H1 (cell line): Measurements from ENCODE around the gene YAF2. TPM values are rescaled to one million over a fixed set of nuclear protein-coding genes. Genes with fewer than 3 reads are reported as not detected.

ENCODE experiments used
- FOSL1 ChIP-seq: IDR thresholded peaks from 2 replicates; pipeline ENCODE4 v1.6.1; 2011; ENCODE audit warnings: mild to moderate bottlenecking, low read depth, low read length, moderate library complexity; ENCODE audit not compliant: insufficient read depth
- SAP30 ChIP-seq: fragments of 300-600 bp; sonication (generic); IDR thresholded peaks from 2 replicates; pipeline ENCODE4 v1.7.1; 2012; ENCODE audit warnings: low read length, moderate library complexity, mild to moderate bottlenecking, inconsistent platforms; ENCODE audit not compliant: insufficient read depth, insufficient replicate concordance
- polyA plus RNA-seq, 7 experiments: library from polyadenylated mRNA; depleted of rRNA in 3 of 7; stranded (reverse) in 5 of 7; unstranded in 2 of 7; fragments of >200 nt in 5 of 7; fragments of 200-250 nt in 2 of 7; gene quantifications; 1 replicate in 5 of 7; 2 replicates in 1 of 7; 4 replicates in 1 of 7; pipeline versions ENCODE4 v1.2.1 to v1.2.3, GENCODE V29; 2011 to 2013; ENCODE audit warnings: missing spikeins in 2 of 7, mixed read lengths in 2 of 7
- total RNA-seq: library from RNA; stranded (reverse); fragmentation: NEBNext Ultra II Directional; extraction: Animal tissue kit (Norgen Biotek cat#: 25700); gene quantifications from 2 replicates; pipeline ENCODE4 v1.2.1, GENCODE V29; 2021

Gene YAF2
- total and polyA plus RNA-seq, 2 of the 8 experiments (the other 6 are each of a cell fraction or from before 2014, with no cell fraction given): 0.50 to 2.2 TPM

- TF ChIP-seq FOSL1 (no peak), SAP30 (no peak)
Observed at GRCh38 chr12:42261708-42262107, 23.7 kb upstream of the YAF2 start (continued).
